IMR-90 (cell line): Measurements from ENCODE around the gene DVL1. TPM values are rescaled to one million over a fixed set of nuclear protein-coding genes. Genes with fewer than 3 reads are reported as not detected.

ENCODE experiments used
- ATAC-seq: fragments of 200-7000 bp; cut with Tn5 transposase; 2 replicates; pipeline ENCODE4 v1.9.1; 2020; ENCODE audit warnings: low read depth, mild to moderate bottlenecking, moderate library complexity
- BruUV-seq: library from RNA; stranded (reverse); fragments of 400-500 nt; replicated peaks from 2 replicates; lab custom pipeline; 2021; lab: Mats Ljungman, UMichigan
- CTCF ChIA-PET: fragments of 300-600 bp; formaldehyde crosslinking; extraction: SDS; loops from one replicate; lab custom pipeline; 2021; ENCODE audit warnings: antibody characterized with exemption; lab: Yijun Ruan, JAX
- POLR2A ChIA-PET: fragments of 300-600 bp; sonication (Branson Sonifier 250); formaldehyde crosslinking; loops from one replicate; lab custom pipeline; 2022; ENCODE audit warnings: antibody characterized with exemption; ENCODE audit not compliant: unreplicated experiment; lab: Charles Lee
- DNase-seq: peaks from one replicate; pipeline ENCODE4 v3.0.0; 2013
- H2AFZ ChIP-seq: replicated peaks from 2 replicates; pipeline ENCODE3; 2013; ENCODE audit warnings: low read length, mild to moderate bottlenecking; ENCODE audit not compliant: poor library complexity
- H2AK5ac ChIP-seq: 2 replicates; pipeline ENCODE4 v1.6.1; 2013; ENCODE audit warnings: low read depth, low read length, inconsistent platforms
- H2AK9ac ChIP-seq: replicated peaks from 2 replicates; pipeline ENCODE3; 2013; ENCODE audit warnings: mild to moderate bottlenecking, low read depth, low read length, moderate library complexity; ENCODE audit not compliant: poor library complexity
- H2BK120ac ChIP-seq: 2 replicates; pipeline ENCODE4 v1.6.1; 2013; ENCODE audit warnings: low read depth, low read length, inconsistent platforms
- H2BK15ac ChIP-seq: 3 replicates; pipeline ENCODE4 v1.6.1; 2013; ENCODE audit warnings: low read depth, low read length, inconsistent platforms
- H2BK20ac ChIP-seq: 2 replicates; pipeline ENCODE4 v1.6.1; 2013; ENCODE audit warnings: low read depth, mild to moderate bottlenecking, inconsistent platforms, low read length, moderate library complexity
- H2BK5ac ChIP-seq: 2 replicates; pipeline ENCODE4 v1.6.1; 2013; ENCODE audit warnings: mild to moderate bottlenecking, low read depth, low read length, inconsistent platforms; ENCODE audit not compliant: poor library complexity, severe bottlenecking
- H3K14ac ChIP-seq: replicated peaks from 2 replicates; pipeline ENCODE4 v1.6.1; 2013; ENCODE audit warnings: low read depth, low read length, inconsistent platforms
- H3K18ac ChIP-seq: 2 replicates; pipeline ENCODE4 v1.6.1; 2013; ENCODE audit warnings: low read depth, low read length, control low read depth
- H3K23ac ChIP-seq: 2 replicates; pipeline ENCODE4 v1.6.1; 2013; ENCODE audit warnings: low read depth, low read length, inconsistent platforms
- H3K27ac ChIP-seq: 2 replicates; pipeline ENCODE4 v1.5.1; 2013; ENCODE audit warnings: mild to moderate bottlenecking, control low read depth, low read length; ENCODE audit not compliant: insufficient read depth
- H3K27me3 ChIP-seq: 2 replicates; pipeline ENCODE4 v1.6.1; 2013; ENCODE audit warnings: low read length; ENCODE audit not compliant: control insufficient read depth, insufficient read depth
- H3K36me3 ChIP-seq: 2 replicates; pipeline ENCODE4 v1.6.1; 2013; ENCODE audit warnings: low read length, mixed read lengths; ENCODE audit not compliant: control insufficient read depth, insufficient read depth
- H3K4ac ChIP-seq: 2 replicates; pipeline ENCODE4 v1.6.1; 2013; ENCODE audit warnings: low read depth, low read length, inconsistent platforms
- H3K4me1 ChIP-seq: 2 replicates; pipeline ENCODE4 v1.6.1; 2013; ENCODE audit warnings: low read length, mixed read lengths; ENCODE audit not compliant: control insufficient read depth, insufficient read depth
- H3K4me2 ChIP-seq: 2 replicates; pipeline ENCODE4 v1.6.1; 2013; ENCODE audit warnings: low read depth, mild to moderate bottlenecking, control low read depth, low read length, moderate library complexity
- H3K4me3 ChIP-seq: 2 replicates; pipeline ENCODE4 v1.5.1; 2013; ENCODE audit warnings: low read depth, mild to moderate bottlenecking, control low read depth, low read length, moderate library complexity; ENCODE audit not compliant: insufficient read depth
- H3K56ac ChIP-seq: 2 replicates; pipeline ENCODE4 v1.6.1; 2013; ENCODE audit warnings: low read length, inconsistent platforms; ENCODE audit not compliant: insufficient read depth; ENCODE audit errors: extremely low read depth
- H3K79me1 ChIP-seq, 2 experiments: 2 replicates each; pipeline ENCODE4 v1.6.1; 2013; ENCODE audit warnings: low read length in 2 of 2, inconsistent platforms in 1 of 2, low read depth in 1 of 2
- H3K9ac ChIP-seq: 2 replicates; pipeline ENCODE4 v1.6.1; 2013; ENCODE audit warnings: low read depth, low read length, control low read depth
- H3K9me1 ChIP-seq: 2 replicates; pipeline ENCODE4 v1.6.1; 2013; ENCODE audit warnings: low read length, inconsistent platforms; ENCODE audit not compliant: insufficient read depth
- H3K9me3 ChIP-seq: 2 replicates; pipeline ENCODE4 v1.6.1; 2013; ENCODE audit warnings: low read length; ENCODE audit not compliant: control insufficient read depth, insufficient read depth
- H4K20me1 ChIP-seq: 2 replicates; pipeline ENCODE4 v1.6.1; 2013; ENCODE audit warnings: low read length, inconsistent platforms; ENCODE audit not compliant: insufficient read depth
- H4K5ac ChIP-seq: 2 replicates; pipeline ENCODE4 v1.6.1; 2013; ENCODE audit warnings: mild to moderate bottlenecking, low read depth, low read length, control low read depth
- H4K8ac ChIP-seq, 2 experiments: 2 replicates each; pipeline ENCODE4 v1.6.1; 2013; ENCODE audit warnings: low read depth in 2 of 2, low read length in 2 of 2, control low read depth in 1 of 2, inconsistent platforms in 1 of 2
- H4K91ac ChIP-seq: 2 replicates; pipeline ENCODE4 v1.6.1; 2013; ENCODE audit warnings: low read depth, low read length, inconsistent platforms; ENCODE audit not compliant: insufficient read depth
- BHLHE40 ChIP-seq: fragments of 150-350 bp; IDR thresholded peaks from 2 replicates; pipeline ENCODE4 v1.6.1; 2016; ENCODE audit warnings: mild to moderate bottlenecking, low read depth, low read length
- CHD1 ChIP-seq: IDR thresholded peaks from 2 replicates; pipeline ENCODE4 v1.6.1; 2012; ENCODE audit warnings: low read depth, low read length, improper control_type of control experiment
- SMC3 ChIP-seq: fragments of 150-350 bp; IDR thresholded peaks from 2 replicates; pipeline ENCODE4 v1.6.1; 2016; ENCODE audit warnings: low read depth, mild to moderate bottlenecking, antibody characterized with exemption, low read length, moderate library complexity
- WGBS, 2 experiments: methylation state at CpG; one replicate each; pipeline versions ENCODE4 v1.1.5 to v1.1.7; 2013; ENCODE audit warnings: missing lambda C conversion rate in 2 of 2; ENCODE audit not compliant: insufficient read length in 1 of 2; ENCODE audit errors: extremely low coverage in 2 of 2; 5-methylcytosine and 5-hydroxymethylcytosine counted together
- dilution Hi-C: fragments of 300-500 bp; cut with HindIII; formaldehyde crosslinking; loops from one replicate; pipeline ENCODE4 v1.14.3; 2018; ENCODE audit warnings: low sequenced_read_pairs; ENCODE audit not compliant: unreplicated experiment
- in situ Hi-C: fragments of 300-500 bp; cut with MboI; formaldehyde crosslinking; loops from 3 replicates; pipeline ENCODE4 v1.14.3; 2019; ENCODE audit warnings: low sequenced_read_pairs, inconsistent platforms, mixed read lengths
- intact Hi-C: fragments of 100-400 bp; cut with micrococcal nuclease; formaldehyde crosslinking; loops from 2 replicates; pipeline ENCODE4 v1.10.0; 2022
- polyA plus RNA-seq, 3 experiments: library from polyadenylated mRNA; depleted of rRNA; stranded (reverse); fragments of >200 nt; gene quantifications; 2 replicates each; pipeline ENCODE4 v1.2.3, GENCODE V29; 2012; ENCODE audit warnings: low replicate concordance in 1 of 3
- total RNA-seq: library from RNA; depleted of rRNA; stranded (reverse); fragments of >200 nt; gene quantifications from 2 replicates; pipeline ENCODE4 v1.2.3, GENCODE V29; 2012
- TF ChIP-seq, protein P1 (sequence below): fragments of 150-350 bp; IDR thresholded peaks from 2 replicates; pipeline ENCODE4 v1.6.1; 2016; ENCODE audit warnings: low read depth, mild to moderate bottlenecking, low read length, moderate library complexity, borderline replicate concordance

DVL1 gene
- total and polyA plus RNA-seq, 2 of the 4 experiments (the other 2 are of a cell fraction): 27.2 to 35.9 TPM

- Histone ChIP-seq H2BK15ac (no peak overlapping the region), H2BK5ac (no peak overlapping the region), H4K91ac (no peak overlapping the region), H2BK20ac (no peak overlapping the region), H3K4me2 (no peak overlapping the region), H2AK5ac (no peak overlapping the region), H4K5ac (no peak overlapping the region), H3K9me1 (peaks cover 9% of the 10 kb centered on the region), H3K9me3 (no peaks in the 10 kb centered on the region), H3K4ac (no peak overlapping the region), H3K4me1 (peaks cover 5% of the 10 kb centered on the region; the same call in 1 of the 2 replicates), H2BK120ac (no peak overlapping the region), H4K8ac (no peak overlapping the region), H3K79me1 (peaks cover 7 to 41% of the 10 kb centered on the region in 2 experiments; a peak in 2 of 4 replicates), H3K23ac (no peak overlapping the region), H3K18ac (no peak overlapping the region), H2AFZ (no peak overlapping the region), H3K14ac (no peak overlapping the region), H4K20me1 (peaks cover 37% of the 10 kb centered on the region), H3K36me3 (peaks cover 3% of the 10 kb centered on the region), H2AK9ac (no peak overlapping the region), H3K56ac (no peak overlapping the region), H3K4me3 (no peak overlapping the region), H3K27me3 (no peaks in the 10 kb centered on the region), H3K27ac (no peak overlapping the region), H3K9ac (no peak overlapping the region)
- dilution Hi-C loops (no loop called here), intact Hi-C loops (no loop called here), in situ Hi-C loops (no loop called here)
- no peak for TF ChIP-seq SMC3
- TF ChIP-seq, protein P1, sequence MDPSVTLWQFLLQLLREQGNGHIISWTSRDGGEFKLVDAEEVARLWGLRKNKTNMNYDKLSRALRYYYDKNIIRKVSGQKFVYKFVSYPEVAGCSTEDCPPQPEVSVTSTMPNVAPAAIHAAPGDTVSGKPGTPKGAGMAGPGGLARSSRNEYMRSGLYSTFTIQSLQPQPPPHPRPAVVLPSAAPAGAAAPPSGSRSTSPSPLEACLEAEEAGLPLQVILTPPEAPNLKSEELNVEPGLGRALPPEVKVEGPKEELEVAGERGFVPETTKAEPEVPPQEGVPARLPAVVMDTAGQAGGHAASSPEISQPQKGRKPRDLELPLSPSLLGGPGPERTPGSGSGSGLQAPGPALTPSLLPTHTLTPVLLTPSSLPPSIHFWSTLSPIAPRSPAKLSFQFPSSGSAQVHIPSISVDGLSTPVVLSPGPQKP: no peak
- TF ChIP-seq CHD1: no peak
- no peak for TF ChIP-seq BHLHE40
- BruUV-seq: no TSS peak
- CTCF ChIA-PET: no interaction called here
- no peak for ATAC-seq
- POLR2A ChIA-PET: no interaction called here
- no peak for DNase-seq
- WGBS, 2 experiments: 89% methylated on average over 29 of the region's 40 CpGs; no CpG with 5 or more reads in 1 of the 2 experiments
Measured at GRCh38 chr1:1327291-1327690, 21.9 kb downstream of the DVL1 start.
